GM18951 (cell line): ENCODE data around the gene SLN.

Experiments
- POLR2A ChIP-seq: IDR thresholded peaks from 4 replicates; pipeline ENCODE4 v1.6.1; 2011; ENCODE audit warnings: mild to moderate bottlenecking; ENCODE audit not compliant: insufficient read length, insufficient read depth; ENCODE audit errors: extremely low read depth
- in situ Hi-C: fragments of 300-500 bp; cut with MboI; formaldehyde crosslinking; loops from one replicate; pipeline ENCODE4 v1.12.0; 2022; ENCODE audit warnings: low sequenced_read_pairs, mixed read lengths, inconsistent platforms; ENCODE audit not compliant: unreplicated experiment

SLN gene

DNA sequence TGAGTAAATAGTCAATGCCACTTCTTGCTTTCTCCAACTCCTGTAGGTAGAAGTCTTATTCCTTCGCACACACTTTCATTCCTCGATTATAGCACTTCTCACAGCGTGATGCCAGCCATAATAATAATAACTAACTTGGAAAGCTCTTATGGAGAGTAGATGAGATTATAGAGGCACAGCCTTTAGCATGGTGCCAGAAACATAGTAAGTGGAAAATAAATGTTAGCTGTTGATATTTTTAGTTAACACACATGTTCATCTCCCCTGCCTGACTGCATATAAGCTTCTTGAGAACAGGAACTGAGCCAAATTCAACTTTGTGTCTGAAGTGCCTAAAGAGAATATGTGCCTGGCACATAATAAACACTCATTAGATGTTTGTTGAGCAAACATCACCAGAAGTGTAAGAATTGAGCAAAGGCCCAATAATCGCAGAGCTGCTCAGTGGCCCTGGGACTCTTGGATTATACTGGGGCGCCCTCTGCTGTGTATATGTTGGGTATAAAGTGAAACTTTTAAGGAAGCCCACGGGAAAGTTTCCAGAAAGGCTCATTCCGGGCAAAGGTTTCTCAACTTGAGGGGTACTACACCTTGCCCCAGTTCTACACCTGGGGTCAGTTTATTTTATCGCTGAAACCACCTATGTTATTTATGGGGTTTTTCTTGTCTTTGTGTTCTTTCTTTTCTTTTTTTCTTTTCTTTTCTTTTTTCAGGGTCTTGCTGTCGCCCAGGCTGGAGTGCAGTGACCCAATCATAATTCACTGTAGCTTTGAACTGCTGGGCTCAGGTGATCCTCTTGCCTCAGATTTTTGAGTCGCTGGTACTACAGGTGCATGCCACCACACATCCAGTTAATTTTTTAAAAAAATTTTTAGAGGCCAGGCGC, 22.3 kb downstream of the SLN start:
- TF ChIP-seq POLR2A: no peak
- in situ Hi-C loops: loop anchor here (10.0 kb wide), 1 partner anchor 135 kb away; no protein-coding TSS in a partner anchor

- in situ Hi-C loops: loop anchor here (10.0 kb wide), 1 partner anchor 134 kb away; no protein-coding TSS in a partner anchor
- no peak for TF ChIP-seq POLR2A
Measured at GRCh38 chr11:107688322-107688918, 23.4 kb downstream of the SLN start.

- no peak for TF ChIP-seq POLR2A
- in situ Hi-C loops: loop anchor here (10.0 kb wide), 1 partner anchor 129 kb away; no protein-coding TSS in a partner anchor
Measured at GRCh38 chr11:107683807-107684206, 28.0 kb downstream of the SLN start.

- in situ Hi-C loops: loop anchor here (10.0 kb wide), 1 partner anchor 128 kb away; no protein-coding TSS in a partner anchor
Measured at GRCh38 chr11:107683061-107683460, 28.8 kb downstream of the SLN start.

GRCh38 chr11:107682572-107682971, 29.3 kb downstream of the SLN start:
- TF ChIP-seq POLR2A: no peak
- in situ Hi-C loops: loop anchor here (10.0 kb wide), 1 partner anchor 128 kb away; no protein-coding TSS in a partner anchor

More at GRCh38 chr11:107683061-107683460, 28.8 kb downstream of the SLN start:
- no peak for TF ChIP-seq POLR2A

DNA sequence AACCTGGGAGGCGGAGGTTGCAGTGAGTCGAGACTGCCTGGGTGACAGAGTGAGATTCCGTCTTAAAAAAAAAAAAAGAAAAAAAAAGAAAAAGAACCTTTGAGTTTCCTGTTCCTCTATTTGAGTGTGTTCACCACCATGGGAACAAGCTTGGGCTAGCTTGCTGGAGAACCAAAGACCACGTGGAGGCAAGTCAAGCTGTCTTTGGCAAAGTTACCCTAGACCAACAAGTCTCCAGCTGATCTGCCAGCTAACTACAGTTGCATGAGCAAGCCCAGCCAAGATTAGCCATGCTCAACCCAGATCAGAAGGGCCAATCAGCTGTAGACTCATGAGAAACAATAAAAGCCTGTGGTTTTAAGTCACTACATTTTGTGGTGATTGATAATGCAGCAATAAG, 29.7 kb downstream of the SLN start:
- in situ Hi-C loops: loop anchor here (10.0 kb wide), 1 partner anchor 127 kb away; no protein-coding TSS in a partner anchor
- TF ChIP-seq POLR2A: no peak

DNA sequence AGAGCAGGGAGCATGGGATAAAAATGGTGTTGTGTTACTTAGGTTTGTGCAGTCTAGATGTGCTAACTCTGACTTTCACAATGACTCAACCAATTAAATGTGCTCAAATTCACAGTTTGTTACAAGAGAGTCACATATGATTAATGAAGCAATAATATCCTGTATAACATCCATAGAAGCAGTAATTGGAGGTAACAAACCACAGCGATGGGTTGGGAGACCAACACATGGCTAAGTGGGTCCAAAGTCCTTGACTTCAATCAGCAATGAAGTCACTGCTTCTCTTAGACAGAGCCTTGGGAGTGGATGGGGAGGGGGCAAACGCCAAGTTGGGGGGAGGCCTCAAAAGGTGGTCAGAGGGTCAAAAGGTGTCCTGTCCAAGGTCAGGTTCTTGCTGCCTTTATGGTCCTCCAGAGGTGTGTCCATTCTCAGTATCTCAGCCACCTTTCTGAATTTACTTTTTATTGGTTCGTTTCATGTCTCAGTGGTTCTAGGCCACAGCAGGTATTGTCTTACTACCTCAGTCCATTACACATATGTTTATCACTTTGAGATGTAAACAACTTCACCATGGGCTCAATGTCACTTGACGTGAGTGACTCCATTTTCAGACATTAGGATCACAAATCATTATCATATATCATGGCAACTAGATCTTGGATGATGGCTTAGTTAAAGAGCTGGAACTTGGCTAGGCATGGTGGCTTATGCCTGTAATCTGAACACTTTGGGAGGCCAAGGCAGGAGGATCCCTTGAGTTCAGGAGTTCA, 32.4 kb downstream of the SLN start:
- in situ Hi-C loops: loop anchor here (10.0 kb wide), 1 partner anchor 125 kb away; no protein-coding TSS in a partner anchor

GRCh38 chr11:107678632-107678971, 33.3 kb downstream of the SLN start:
- no peak for TF ChIP-seq POLR2A
- in situ Hi-C loops: no loop called here

More for the DNA sequence above, 32.4 kb downstream of the SLN start:
- TF ChIP-seq POLR2A: no peak

DNA sequence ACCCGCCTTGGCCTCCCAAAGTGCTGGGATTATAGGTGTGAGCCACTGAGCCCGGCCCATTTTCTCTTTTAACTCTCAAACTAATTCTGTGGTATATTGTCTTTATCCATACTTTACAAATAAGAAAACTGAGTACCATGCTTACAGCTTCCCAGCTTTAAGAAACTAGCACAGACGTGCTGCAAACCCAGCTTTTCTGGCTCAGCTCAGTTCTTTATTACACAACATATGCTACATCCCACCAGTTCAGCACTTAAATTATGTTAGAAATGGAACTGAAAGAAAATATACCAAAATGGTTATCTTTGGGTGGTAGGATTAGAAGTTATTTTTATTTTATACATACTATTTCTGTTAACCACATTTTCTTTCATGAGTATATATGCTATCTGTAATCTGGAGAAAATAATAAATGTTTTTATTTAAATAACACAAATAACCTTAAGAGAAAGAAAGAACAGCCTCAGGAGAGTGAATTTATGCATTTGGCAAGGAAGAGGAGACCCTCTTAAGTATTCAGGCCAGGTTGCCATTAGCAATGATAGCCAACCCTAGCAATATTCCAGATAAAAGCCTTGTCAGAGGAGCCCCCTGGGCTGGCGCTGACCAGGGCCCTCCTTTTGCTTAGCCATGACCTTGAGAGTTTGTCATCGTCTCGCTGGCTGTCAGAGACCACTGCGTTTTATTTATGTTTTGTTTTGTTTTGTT, 33.8 kb downstream of the SLN start:
- in situ Hi-C loops: no loop called here
- TF ChIP-seq POLR2A: no peak

GRCh38 chr11:107676336-107677057, 35.4 kb downstream of the SLN start:
- no peak for TF ChIP-seq POLR2A
- in situ Hi-C loops: no loop called here

DNA sequence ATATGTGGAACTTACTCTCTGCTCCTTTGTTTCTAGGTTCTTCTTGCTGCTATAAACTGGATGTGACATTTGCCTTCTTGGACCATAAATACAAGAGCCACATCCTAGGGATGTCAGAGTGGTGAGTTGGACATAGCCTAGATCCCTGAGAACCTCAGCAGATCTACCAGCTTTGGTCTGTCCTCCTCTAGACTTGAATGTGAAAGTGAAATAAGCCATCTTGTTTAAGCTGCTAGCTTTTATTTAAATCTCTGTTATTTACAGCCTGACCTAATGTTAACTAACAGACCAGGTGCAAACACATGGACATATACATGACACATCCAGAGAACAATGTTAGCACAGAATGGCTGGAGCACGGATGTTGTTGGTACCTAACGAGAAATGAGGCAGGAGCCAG, 36.0 kb downstream of the SLN start:
- no peak for TF ChIP-seq POLR2A
- in situ Hi-C loops: no loop called here
